H1 (cell line): ENCODE measurements around the gene THOC6. TPM values are rescaled to one million over a fixed set of nuclear protein-coding genes. Genes with fewer than 3 reads are reported as not detected.
A peak's percentile ranks its signal among the peaks of the same experiment; 100 is the strongest.

ENCODE experiments used
- ATF3 ChIP-seq: IDR thresholded peaks from 2 replicates; pipeline ENCODE4 v1.6.1; 2011; ENCODE audit warnings: low read depth, mild to moderate bottlenecking, low read length; ENCODE audit not compliant: insufficient read depth
- CREB1 ChIP-seq: IDR thresholded peaks from 2 replicates; pipeline ENCODE4 v1.6.1; 2012; ENCODE audit warnings: inconsistent platforms
- EGR1 ChIP-seq: IDR thresholded peaks from 2 replicates; pipeline ENCODE4 v1.6.1; 2011; ENCODE audit warnings: low read depth, low read length, borderline replicate concordance
- HDAC6 ChIP-seq: IDR thresholded peaks from one replicate; pipeline ENCODE4 v1.7.1; 2012; ENCODE audit warnings: low read depth, mild to moderate bottlenecking, inconsistent platforms, low read length, moderate library complexity
- RFX5 ChIP-seq: IDR thresholded peaks from 2 replicates; pipeline ENCODE4 v1.6.1; 2011; ENCODE audit warnings: low read depth, low read length, improper control_type of control experiment, borderline replicate concordance
- RNF2 ChIP-seq: fragments of 200-900, 300-1000 bp; sonication (generic); IDR thresholded peaks from 2 replicates; pipeline ENCODE4 v1.7.1; 2016; ENCODE audit warnings: borderline replicate concordance, low read depth, mild to moderate bottlenecking, antibody characterized with exemption, low read length; ENCODE audit not compliant: poor library complexity, severe bottlenecking; ENCODE audit errors: missing control alignments
- SAP30 ChIP-seq: fragments of 300-600 bp; sonication (generic); IDR thresholded peaks from 2 replicates; pipeline ENCODE4 v1.7.1; 2012; ENCODE audit warnings: low read length, moderate library complexity, mild to moderate bottlenecking, inconsistent platforms; ENCODE audit not compliant: insufficient read depth, insufficient replicate concordance
- TBP ChIP-seq: IDR thresholded peaks from 2 replicates; pipeline ENCODE4 v1.6.1; 2011; ENCODE audit warnings: low read depth, low read length, improper control_type of control experiment
- polyA plus RNA-seq, 7 experiments: library from polyadenylated mRNA; depleted of rRNA in 3 of 7; stranded (reverse) in 5 of 7; unstranded in 2 of 7; fragments of >200 nt in 5 of 7; fragments of 200-250 nt in 2 of 7; gene quantifications; 1 replicate in 5 of 7; 2 replicates in 1 of 7; 4 replicates in 1 of 7; pipeline versions ENCODE4 v1.2.1 to v1.2.3, GENCODE V29; 2011 to 2013; ENCODE audit warnings: missing spikeins in 2 of 7, mixed read lengths in 2 of 7
- total RNA-seq: library from RNA; stranded (reverse); fragmentation: NEBNext Ultra II Directional; extraction: Animal tissue kit (Norgen Biotek cat#: 25700); gene quantifications from 2 replicates; pipeline ENCODE4 v1.2.1, GENCODE V29; 2021
- TF ChIP-seq, protein P1 (sequence below): IDR thresholded peaks from 2 replicates; pipeline ENCODE4 v1.6.1; 2012; ENCODE audit warnings: low read length, inconsistent platforms

The THOC6 gene
- total and polyA plus RNA-seq, 2 of the 8 experiments (the other 6 are each of a cell fraction or from before 2014, with no cell fraction given): 78.5 to 111 TPM

GRCh38 chr16:3059041-3059722 is 35.3 kb downstream of the THOC6 start (continued):
- peak; percentile 62; the same call in 1 of the 2 replicates for TF ChIP-seq CREB1
- no peak; the same call in 1 of the 2 replicates for TF ChIP-seq EGR1
- no peak for TF ChIP-seq HDAC6
- no peak for TF ChIP-seq RFX5
- TF ChIP-seq ATF3: no peak
- no peak; the same call in 1 of the 2 replicates for TF ChIP-seq TBP
- TF ChIP-seq RNF2: no peak
- no peak for TF ChIP-seq SAP30
- TF ChIP-seq, protein P1, sequence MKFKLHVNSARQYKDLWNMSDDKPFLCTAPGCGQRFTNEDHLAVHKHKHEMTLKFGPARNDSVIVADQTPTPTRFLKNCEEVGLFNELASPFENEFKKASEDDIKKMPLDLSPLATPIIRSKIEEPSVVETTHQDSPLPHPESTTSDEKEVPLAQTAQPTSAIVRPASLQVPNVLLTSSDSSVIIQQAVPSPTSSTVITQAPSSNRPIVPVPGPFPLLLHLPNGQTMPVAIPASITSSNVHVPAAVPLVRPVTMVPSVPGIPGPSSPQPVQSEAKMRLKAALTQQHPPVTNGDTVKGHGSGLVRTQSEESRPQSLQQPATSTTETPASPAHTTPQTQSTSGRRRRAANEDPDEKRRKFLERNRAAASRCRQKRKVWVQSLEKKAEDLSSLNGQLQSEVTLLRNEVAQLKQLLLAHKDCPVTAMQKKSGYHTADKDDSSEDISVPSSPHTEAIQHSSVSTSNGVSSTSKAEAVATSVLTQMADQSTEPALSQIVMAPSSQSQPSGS: 0 out of 2 replicates have a peak, but pooled peaks have one; percentile 61
